ENCODE data around the gene RHOA. TPM values are rescaled to one million over a fixed set of nuclear protein-coding genes. Genes with fewer than 3 reads are reported as not detected.
"Not testable (repeated sequence)": the region's sequence is repeated elsewhere in the genome, so short reads cannot be mapped to it uniquely, and the experiment has no call there.

RHOA gene
- total RNA-seq, 1 experiment from 2014 or later, result 497 TPM

- Histone ChIP-seq H3K4me1 (ENCODE audit: control insufficient read depth in 1 of 2, insufficient read depth in 2 of 2, low read length in 2 of 2) (peaks cover 15 to 35% of the 10 kb centered on the region in 2 experiments), H3K79me2 (ENCODE audit: insufficient read depth, low read length) (peaks cover 38% of the 10 kb centered on the region), H3K36me3 (ENCODE audit: control insufficient read depth in 1 of 2, insufficient read depth in 2 of 2, low read length in 2 of 2) (peaks cover 18 to 34% of the 10 kb centered on the region in 2 experiments; a peak in 3 of 4 replicates), H3K9ac (ENCODE audit: low read length) (peak overlapping the region; percentile 71), H3K4me3 (replicated peaks in 1 of 2; ENCODE audit: low read depth in 1 of 2, low read length in 2 of 2) (peak overlapping the region; percentile 64 to 85), H3K4me2 (ENCODE audit: low read length) (peak overlapping the region; percentile 83), H3K27ac (ENCODE audit: low read depth, low read length) (peak overlapping the region; percentile 99)
- peak; percentile 75 for TF ChIP-seq ZFX (IDR thresholded peaks at IDR 0.05)
- TF ChIP-seq EGR1 (IDR thresholded peaks at IDR 0.05; ENCODE audit: low read depth), result 0 out of 2 replicates have a peak, but pooled peaks have one; percentile 23
- POLR2A ChIA-PET, result interaction anchor here (2.5 kb wide), 1 partner anchor 18 kb away, joined by 18 read pairs; the partner anchor contains the start of gene USP4
- H3K9me2 ChIP-seq (ENCODE audit: insufficient read depth); H3K9me3 ChIP-seq (ENCODE audit: control insufficient read depth in 1 of 2, insufficient read depth in 1 of 2, low read depth in 1 of 2, low read length in 2 of 2); H4K20me1 ChIP-seq (ENCODE audit: insufficient read depth); H2AFZ ChIP-seq (ENCODE audit: low read depth, low read length, poor library complexity, severe bottlenecking); DNase-seq (ENCODE audit: low read depth, low spot score); CTCF ChIA-PET; H3K27me3 ChIP-seq (ENCODE audit: insufficient read depth, low read length): not testable (repeated sequence)
- RAD21 ChIA-PET (ENCODE audit: low non-redundant PET in 1 of 2, low total read pairs in 2 of 2, uncharacterized antibody in 2 of 2, unreplicated experiment in 2 of 2), result interaction anchor here in 1 of 2 experiments (0.6 kb wide), 1 partner anchor 21 kb away, joined by 3 read pairs; no protein-coding TSS in a partner anchor
- BruUV-seq (replicated peaks), result TSS peak; percentile 82
- peak; percentile 4 for ATAC-seq
- intact Hi-C loops (cut with micrococcal nuclease), result loop anchor here (2.0 to 5.0 kb wide), 2 partner anchors 55 to 185 kb away; partner anchors contain the start of genes KLHDC8B and TCTA
Observed at GRCh38 chr3:49357443-49358216, 54.1 kb downstream of the RHOA start.

GRCh38 chr3:49357095-49357442, 54.7 kb downstream of the RHOA start:
- peak overlapping the region; percentile 71 for H3K9ac ChIP-seq (ENCODE audit: low read length)
- ChIA-PET POLR2A (interaction anchor here (0.6 to 2.5 kb wide), 2 partner anchors 17 to 21 kb away, joined by 4 to 18 read pairs; partner anchors contain the start of gene USP4), RAD21 (ENCODE audit: low non-redundant PET in 1 of 2, low total read pairs in 2 of 2, uncharacterized antibody in 2 of 2, unreplicated experiment in 2 of 2) (interaction anchor here in 1 of 2 experiments (0.6 kb wide), 1 partner anchor 20 kb away, joined by 3 read pairs; no protein-coding TSS in a partner anchor)
- DNase-seq (ENCODE audit: low read depth, low spot score); ATAC-seq; H3K9me3 ChIP-seq (ENCODE audit: control insufficient read depth in 1 of 2, insufficient read depth in 1 of 2, low read depth in 1 of 2, low read length in 2 of 2); H3K27me3 ChIP-seq (ENCODE audit: insufficient read depth, low read length); H4K20me1 ChIP-seq (ENCODE audit: insufficient read depth); BruUV-seq (replicated peaks); CTCF ChIA-PET; H2AFZ ChIP-seq (ENCODE audit: low read depth, low read length, poor library complexity, severe bottlenecking); H3K9me2 ChIP-seq (ENCODE audit: insufficient read depth): not testable (repeated sequence)
- intact Hi-C loops (cut with micrococcal nuclease), result loop anchor here (5.0 kb wide), 1 partner anchor 185 kb away; the partner anchor contains the start of gene KLHDC8B
- peaks cover 15 to 40% of the 10 kb centered on the region in 2 experiments for H3K4me1 ChIP-seq (ENCODE audit: control insufficient read depth in 1 of 2, insufficient read depth in 2 of 2, low read length in 2 of 2)
- H3K79me2 ChIP-seq (ENCODE audit: insufficient read depth, low read length), result peaks cover 32% of the 10 kb centered on the region
- H3K4me2 ChIP-seq (ENCODE audit: low read length), result peak overlapping the region; percentile 83
- H3K4me3 ChIP-seq (replicated peaks in 1 of 2; ENCODE audit: low read depth in 1 of 2, low read length in 2 of 2), result peak overlapping the region; percentile 64 to 85
- H3K36me3 ChIP-seq (ENCODE audit: control insufficient read depth in 1 of 2, insufficient read depth in 2 of 2, low read length in 2 of 2), result peaks cover 14 to 28% of the 10 kb centered on the region in 2 experiments; a peak in 3 of 4 replicates
- peak overlapping the region; percentile 99 for H3K27ac ChIP-seq (ENCODE audit: low read depth, low read length)
